Endothelial cell (in vitro differentiated cells): ENCODE results near the gene ZNF217. TPM values are rescaled to one million over a fixed set of nuclear protein-coding genes. Genes with fewer than 3 reads are reported as not detected.
"Not testable (repeated sequence)": the region's sequence is repeated elsewhere in the genome, so short reads cannot be mapped to it uniquely, and the experiment has no call there.

Experiments used
- DNase-seq: peaks from one replicate; pipeline ENCODE4 v3.0.0; 2021; ENCODE audit warnings: low spot score
- H3K27ac Mint-ChIP-seq: one replicate; pipeline ENCODE4 v1.8.0; 2021; ENCODE audit warnings: mixed read lengths, inconsistent platforms; ENCODE audit not compliant: unreplicated experiment
- H3K27me3 Mint-ChIP-seq: one replicate; pipeline ENCODE4 v1.8.0; 2021; ENCODE audit warnings: mild to moderate bottlenecking, moderate library complexity, mixed read lengths, inconsistent platforms; ENCODE audit not compliant: unreplicated experiment
- H3K36me3 Mint-ChIP-seq: one replicate; pipeline ENCODE4 v1.8.0; 2021; ENCODE audit warnings: mild to moderate bottlenecking, low read depth, mixed read lengths, inconsistent platforms; ENCODE audit not compliant: unreplicated experiment
- H3K4me1 Mint-ChIP-seq: one replicate; pipeline ENCODE4 v1.8.0; 2021; ENCODE audit warnings: mild to moderate bottlenecking, mixed read lengths, inconsistent platforms; ENCODE audit not compliant: unreplicated experiment
- H3K4me3 Mint-ChIP-seq: one replicate; pipeline ENCODE4 v1.8.0; 2021; ENCODE audit warnings: mild to moderate bottlenecking, mixed read lengths, inconsistent platforms; ENCODE audit not compliant: unreplicated experiment
- H3K9me3 Mint-ChIP-seq: one replicate; pipeline ENCODE4 v1.8.0; 2021; ENCODE audit warnings: mixed read lengths, inconsistent platforms; ENCODE audit not compliant: unreplicated experiment
- total RNA-seq: library from RNA; stranded (reverse); fragmentation: NEBNext Ultra II Directional; extraction: Animal tissue kit (Norgen Biotek cat#: 25700); gene quantifications from one replicate; pipeline ENCODE4 v1.2.1, GENCODE V29; 2021; ENCODE audit not compliant: unreplicated experiment
- TF ChIP-seq, protein P1 (sequence below): fragments of 200-600 bp; sonication (generic); IDR thresholded peaks from one replicate; pipeline ENCODE4 v1.5.0; 2021; ENCODE audit warnings: antibody characterized with exemption; ENCODE audit not compliant: unreplicated experiment

The ZNF217 gene
- total RNA-seq, 1 donor from 2014 or later, result 76.7 TPM

DNA sequence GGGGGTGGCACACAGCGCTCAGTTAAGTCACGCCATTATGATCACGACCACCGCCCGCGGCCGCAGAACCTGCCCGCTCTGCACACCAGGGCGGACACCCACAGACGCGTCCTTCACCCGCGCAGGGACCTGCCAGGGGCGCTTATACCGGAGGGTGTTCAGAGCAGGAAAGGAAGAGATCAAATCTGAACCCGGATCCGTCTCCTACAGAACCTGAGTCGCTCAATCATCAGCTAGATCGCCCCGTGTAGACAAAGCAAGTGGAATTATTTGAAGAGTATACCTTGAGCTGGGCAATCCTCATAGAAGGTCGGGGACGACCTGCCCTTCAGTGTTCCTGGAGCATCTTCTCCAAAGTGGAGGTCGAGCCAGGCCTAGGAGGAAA is 14.4 kb upstream of the ZNF217 start:
- Mint-ChIP-seq H3K27ac (no peak overlapping the region), H3K27me3 (no peaks in the 10 kb centered on the region), H3K4me3 (no peak overlapping the region)

DNA sequence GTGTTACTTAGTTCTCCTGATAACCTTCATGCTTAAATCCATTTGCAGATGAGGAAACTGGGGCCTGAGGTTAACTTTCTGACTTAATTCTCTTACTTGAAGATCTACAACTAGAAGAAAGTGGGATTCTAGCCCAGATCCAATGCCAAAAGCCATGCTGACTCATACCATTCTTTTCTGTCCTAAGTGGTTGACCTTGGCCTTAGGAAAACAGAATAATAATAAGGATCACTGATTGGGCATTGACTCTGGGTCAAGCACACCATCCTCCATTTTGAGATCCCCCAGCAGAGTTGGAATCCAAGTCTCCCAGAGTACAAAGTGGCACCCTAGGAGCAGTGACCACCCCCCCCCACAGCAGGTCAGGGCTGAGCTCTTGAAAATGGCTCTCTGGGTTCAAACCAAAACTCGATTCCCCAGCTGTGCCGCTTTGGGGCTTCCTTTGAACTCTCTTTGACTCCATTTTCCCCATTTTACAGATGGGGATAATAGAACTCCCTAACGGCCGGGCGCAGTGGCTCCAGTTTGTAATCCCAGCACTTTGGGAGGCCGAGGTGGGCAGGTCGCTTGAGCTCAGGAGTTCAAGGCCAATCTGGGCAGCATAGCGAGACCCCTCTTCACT is 12.8 kb upstream of the ZNF217 start:
- Mint-ChIP-seq H3K4me1 (peaks cover 18% of the 10 kb centered on the region), H3K4me3 (no peak overlapping the region), H3K9me3 (no peaks in the 10 kb centered on the region), H3K36me3 (no peaks in the 10 kb centered on the region), H3K27me3 (no peaks in the 10 kb centered on the region), H3K27ac (no peak overlapping the region)
- TF ChIP-seq, protein P1, sequence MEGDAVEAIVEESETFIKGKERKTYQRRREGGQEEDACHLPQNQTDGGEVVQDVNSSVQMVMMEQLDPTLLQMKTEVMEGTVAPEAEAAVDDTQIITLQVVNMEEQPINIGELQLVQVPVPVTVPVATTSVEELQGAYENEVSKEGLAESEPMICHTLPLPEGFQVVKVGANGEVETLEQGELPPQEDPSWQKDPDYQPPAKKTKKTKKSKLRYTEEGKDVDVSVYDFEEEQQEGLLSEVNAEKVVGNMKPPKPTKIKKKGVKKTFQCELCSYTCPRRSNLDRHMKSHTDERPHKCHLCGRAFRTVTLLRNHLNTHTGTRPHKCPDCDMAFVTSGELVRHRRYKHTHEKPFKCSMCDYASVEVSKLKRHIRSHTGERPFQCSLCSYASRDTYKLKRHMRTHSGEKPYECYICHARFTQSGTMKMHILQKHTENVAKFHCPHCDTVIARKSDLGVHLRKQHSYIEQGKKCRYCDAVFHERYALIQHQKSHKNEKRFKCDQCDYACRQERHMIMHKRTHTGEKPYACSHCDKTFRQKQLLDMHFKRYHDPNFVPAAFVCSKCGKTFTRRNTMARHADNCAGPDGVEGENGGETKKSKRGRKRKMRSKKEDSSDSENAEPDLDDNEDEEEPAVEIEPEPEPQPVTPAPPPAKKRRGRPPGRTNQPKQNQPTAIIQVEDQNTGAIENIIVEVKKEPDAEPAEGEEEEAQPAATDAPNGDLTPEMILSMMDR, result no peak
- DNase-seq, result no peak

More for the DNA sequence above, 14.4 kb upstream of the ZNF217 start:
- H3K4me1 Mint-ChIP-seq, result peaks cover 20% of the 10 kb centered on the region
- no peaks in the 10 kb centered on the region for H3K36me3 Mint-ChIP-seq
- TF ChIP-seq, protein P1, result no peak
- no peaks in the 10 kb centered on the region for H3K9me3 Mint-ChIP-seq
- no peak for DNase-seq

DNA sequence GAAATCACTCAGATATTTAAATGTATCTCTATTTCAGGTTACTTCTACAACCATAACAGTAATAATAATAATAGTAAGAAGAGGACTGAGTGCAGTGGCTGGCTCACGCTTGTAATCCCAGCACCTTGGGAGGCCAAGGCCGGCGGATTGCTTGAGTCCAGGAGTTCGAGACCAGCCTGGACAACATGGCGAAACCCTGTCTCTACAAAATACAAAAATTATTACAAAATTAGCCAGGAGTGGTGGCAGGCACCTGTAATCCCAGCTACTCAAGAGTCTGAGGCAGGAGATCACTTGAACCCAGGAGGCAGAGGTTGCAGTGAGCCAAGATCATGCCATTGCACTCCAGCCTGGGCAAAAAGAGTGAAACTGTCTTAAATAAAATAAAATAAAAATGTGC is 11.8 kb upstream of the ZNF217 start:
- H3K4me1 Mint-ChIP-seq, result peaks cover 15% of the 10 kb centered on the region
- not testable (repeated sequence) for H3K4me3 Mint-ChIP-seq, H3K27me3 Mint-ChIP-seq, DNase-seq, H3K27ac Mint-ChIP-seq, H3K9me3 Mint-ChIP-seq, H3K36me3 Mint-ChIP-seq

DNA sequence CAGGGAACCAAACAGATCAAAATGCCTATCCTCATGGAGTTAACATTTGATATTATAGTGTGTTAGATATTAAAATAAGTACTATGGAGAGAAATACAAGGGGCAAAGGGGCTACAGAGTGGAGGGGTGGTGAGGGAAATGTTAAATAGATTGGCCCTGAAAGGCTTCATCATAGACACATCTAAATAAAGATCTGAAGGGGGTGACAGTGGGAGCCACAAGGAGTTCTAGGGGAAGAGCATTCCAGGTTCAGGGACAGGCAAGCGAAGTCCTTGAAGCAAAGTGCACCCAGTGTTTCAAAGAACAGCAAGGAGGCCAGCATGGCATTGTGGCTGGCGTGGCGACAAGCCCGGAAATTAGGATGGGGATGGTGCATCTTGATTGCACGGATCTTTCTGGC is 11.2 kb upstream of the ZNF217 start:
- not testable (repeated sequence) for H3K4me3 Mint-ChIP-seq, H3K27me3 Mint-ChIP-seq, H3K9me3 Mint-ChIP-seq, H3K36me3 Mint-ChIP-seq, H3K27ac Mint-ChIP-seq, DNase-seq
- H3K4me1 Mint-ChIP-seq, result peaks cover 14% of the 10 kb centered on the region

DNA sequence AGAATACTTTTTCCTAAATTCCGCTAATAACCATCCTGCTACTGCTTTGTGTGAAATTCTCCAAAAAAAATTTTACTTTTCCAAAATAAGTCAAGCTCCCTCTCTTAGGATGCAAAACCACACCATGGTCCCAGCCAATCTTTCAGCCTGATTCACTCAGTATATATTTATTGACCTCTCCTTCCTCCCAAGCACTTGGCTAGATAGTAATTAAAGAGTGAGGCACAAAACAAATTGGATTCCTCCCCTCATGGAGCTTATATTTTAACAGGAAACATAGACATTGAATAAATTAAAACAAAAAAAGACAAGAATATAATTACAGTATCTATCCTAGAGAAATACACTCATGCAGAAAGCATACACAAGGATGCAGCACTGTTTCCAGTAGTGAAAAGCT is 9.0 kb upstream of the ZNF217 start:
- no peak overlapping the region for H3K27ac Mint-ChIP-seq
- H3K27me3 Mint-ChIP-seq, result peaks cover 1% of the 10 kb centered on the region
- no peak for DNase-seq

More for the DNA sequence above, 9.0 kb upstream of the ZNF217 start:
- H3K36me3 Mint-ChIP-seq, result no peaks in the 10 kb centered on the region
- TF ChIP-seq, protein P1, result no peak
- H3K4me1 Mint-ChIP-seq, result peaks cover 18% of the 10 kb centered on the region
- no peak overlapping the region for H3K4me3 Mint-ChIP-seq
- H3K9me3 Mint-ChIP-seq, result no peaks in the 10 kb centered on the region
